Skeletal muscle tissue (tissue), 4 donors: Measurements from ENCODE around the gene ELMO1. TPM values are rescaled to one million over a fixed set of nuclear protein-coding genes. Genes with fewer than 3 reads are reported as not detected.

Experiments
- H3K27ac ChIP-seq: one replicate; pipeline ENCODE4 v1.7.0; 2013; ENCODE audit warnings: mild to moderate bottlenecking, low read depth, low read length, inconsistent platforms
- H3K27me3 ChIP-seq, 3 donors: one replicate each; pipeline ENCODE4 v1.7.0; 2013; ENCODE audit warnings: low read length in 3 of 3; ENCODE audit not compliant: control insufficient read depth in 3 of 3, insufficient read depth in 3 of 3
- H3K36me3 ChIP-seq, 3 donors: one replicate each; pipeline ENCODE4 v1.7.0; 2013; ENCODE audit warnings: low read length in 3 of 3; ENCODE audit not compliant: control insufficient read depth in 3 of 3, insufficient read depth in 3 of 3
- H3K4me1 ChIP-seq, 3 donors: one replicate each; pipeline ENCODE4 v1.7.0; 2013; ENCODE audit warnings: low read length in 3 of 3, mild to moderate bottlenecking in 3 of 3; ENCODE audit not compliant: control insufficient read depth in 3 of 3, insufficient read depth in 3 of 3
- H3K4me3 ChIP-seq, 3 donors: one replicate each; pipeline ENCODE4 v1.7.0; 2013; ENCODE audit warnings: low read length in 3 of 3
- H3K9ac ChIP-seq, 3 donors: one replicate each; pipeline ENCODE4 v1.7.0; 2013; ENCODE audit warnings: low read length in 3 of 3, mild to moderate bottlenecking in 3 of 3, moderate library complexity in 2 of 3, low read depth in 1 of 3
- H3K9me3 ChIP-seq, 3 donors: one replicate each; pipeline ENCODE4 v1.7.0; 2013; ENCODE audit warnings: low read length in 3 of 3; ENCODE audit not compliant: control insufficient read depth in 3 of 3
- total RNA-seq: library from RNA; depleted of rRNA; stranded (reverse); fragments of >200 nt; gene quantifications from one replicate; pipeline ENCODE4 v1.2.3, GENCODE V29; 2014
- donor health status: Osteomylitis.

ELMO1 gene
- total RNA-seq, 1 donor from 2014 or later: 52.7 TPM

- no peak overlapping the region for H3K27ac ChIP-seq
- no peaks in the 10 kb centered on the region for H3K4me1 ChIP-seq
- H3K4me3 ChIP-seq: no peak overlapping the region
- H3K27me3 ChIP-seq: no peaks in the 10 kb centered on the region
- no peak overlapping the region for H3K9ac ChIP-seq
- H3K9me3 ChIP-seq: no peaks in the 10 kb centered on the region
- peaks cover 0 to 3% (median 0%) of the 10 kb centered on the region in 3 donors for H3K36me3 ChIP-seq
These were observed 550.5 kb downstream of the ELMO1 start for GRCh38 chr7:36898186-36898585.

- H3K36me3 ChIP-seq: peaks cover 0 to 5% (median 0%) of the 10 kb centered on the region in 3 donors
- H3K4me3 ChIP-seq: no peak overlapping the region
- no peaks in the 10 kb centered on the region for H3K27me3 ChIP-seq
- H3K9me3 ChIP-seq: no peaks in the 10 kb centered on the region
- no peaks in the 10 kb centered on the region for H3K4me1 ChIP-seq
- H3K9ac ChIP-seq: no peak overlapping the region
- H3K27ac ChIP-seq: no peak overlapping the region
These were observed 551.6 kb downstream of the ELMO1 start for GRCh38 chr7:36896956-36897590.

GRCh38 chr7:36896418-36896817 lies 552.2 kb downstream of the ELMO1 start:
- Histone ChIP-seq H3K9ac (no peak overlapping the region), H3K4me1 (no peaks in the 10 kb centered on the region), H3K36me3 (peaks cover 0 to 5% (median 0%) of the 10 kb centered on the region in 3 donors), H3K27me3 (no peaks in the 10 kb centered on the region), H3K9me3 (no peaks in the 10 kb centered on the region), H3K27ac (no peak overlapping the region), H3K4me3 (no peak overlapping the region)

- H3K4me1 ChIP-seq: no peaks in the 10 kb centered on the region
- H3K27me3 ChIP-seq: no peaks in the 10 kb centered on the region
- H3K4me3 ChIP-seq: no peak overlapping the region
- H3K9ac ChIP-seq: no peak overlapping the region
- no peak overlapping the region for H3K27ac ChIP-seq
- peaks cover 0 to 5% (median 0%) of the 10 kb centered on the region in 3 donors for H3K36me3 ChIP-seq
- H3K9me3 ChIP-seq: no peaks in the 10 kb centered on the region
These were observed 553.5 kb downstream of the ELMO1 start for GRCh38 chr7:36895192-36895591.

GRCh38 chr7:36894190-36894589 lies 554.5 kb downstream of the ELMO1 start:
- H3K9me3 ChIP-seq: no peaks in the 10 kb centered on the region
- peaks cover 0 to 5% (median 0%) of the 10 kb centered on the region in 3 donors for H3K36me3 ChIP-seq
- H3K27me3 ChIP-seq: no peaks in the 10 kb centered on the region
- no peak overlapping the region for H3K9ac ChIP-seq
- no peaks in the 10 kb centered on the region for H3K4me1 ChIP-seq
- no peak overlapping the region for H3K4me3 ChIP-seq
- H3K27ac ChIP-seq: no peak overlapping the region

- Histone ChIP-seq H3K36me3 (peaks cover 0 to 5% (median 0%) of the 10 kb centered on the region in 3 donors), H3K9ac (no peak overlapping the region)
These were observed 559.5 kb downstream of the ELMO1 start for GRCh38 chr7:36889182-36889581.

GRCh38 chr7:36887969-36888368 lies 560.7 kb downstream of the ELMO1 start:
- Histone ChIP-seq H3K27ac (no peak overlapping the region), H3K9ac (no peak overlapping the region), H3K4me3 (no peak overlapping the region), H3K9me3 (no peaks in the 10 kb centered on the region), H3K27me3 (no peaks in the 10 kb centered on the region), H3K4me1 (no peaks in the 10 kb centered on the region), H3K36me3 (no peaks in the 10 kb centered on the region)

More at GRCh38 chr7:36889182-36889581, 559.5 kb downstream of the ELMO1 start:
- Histone ChIP-seq H3K27me3 (no peaks in the 10 kb centered on the region), H3K4me1 (no peaks in the 10 kb centered on the region), H3K27ac (no peak overlapping the region), H3K4me3 (no peak overlapping the region), H3K9me3 (no peaks in the 10 kb centered on the region)

GRCh38 chr7:36887233-36887632 lies 561.4 kb downstream of the ELMO1 start:
- no peak overlapping the region for H3K9ac ChIP-seq
- H3K4me1 ChIP-seq: no peaks in the 10 kb centered on the region
- H3K9me3 ChIP-seq: no peaks in the 10 kb centered on the region
- no peak overlapping the region for H3K27ac ChIP-seq
- no peak overlapping the region for H3K4me3 ChIP-seq
- no peaks in the 10 kb centered on the region for H3K27me3 ChIP-seq
- no peaks in the 10 kb centered on the region for H3K36me3 ChIP-seq

GRCh38 chr7:36884910-36885309 lies 563.8 kb downstream of the ELMO1 start:
- Histone ChIP-seq H3K27ac (no peak overlapping the region), H3K36me3 (no peaks in the 10 kb centered on the region), H3K9ac (no peak overlapping the region), H3K4me1 (no peaks in the 10 kb centered on the region), H3K9me3 (no peaks in the 10 kb centered on the region), H3K4me3 (no peak overlapping the region), H3K27me3 (no peaks in the 10 kb centered on the region)

GRCh38 chr7:36884351-36884750 lies 564.3 kb downstream of the ELMO1 start:
- Histone ChIP-seq H3K9ac (no peak overlapping the region), H3K27me3 (no peaks in the 10 kb centered on the region), H3K36me3 (no peaks in the 10 kb centered on the region)

More at GRCh38 chr7:36884351-36884750, 564.3 kb downstream of the ELMO1 start:
- no peaks in the 10 kb centered on the region for H3K4me1 ChIP-seq
- no peak overlapping the region for H3K4me3 ChIP-seq
- no peaks in the 10 kb centered on the region for H3K9me3 ChIP-seq
- H3K27ac ChIP-seq: no peak overlapping the region
